Measurements from ENCODE around the gene TEX44. TPM values are rescaled to one million over a fixed set of nuclear protein-coding genes. Genes with fewer than 3 reads are reported as not detected.

The TEX44 gene
- total RNA-seq, 1 experiment from 2014 or later: not detected

DNA sequence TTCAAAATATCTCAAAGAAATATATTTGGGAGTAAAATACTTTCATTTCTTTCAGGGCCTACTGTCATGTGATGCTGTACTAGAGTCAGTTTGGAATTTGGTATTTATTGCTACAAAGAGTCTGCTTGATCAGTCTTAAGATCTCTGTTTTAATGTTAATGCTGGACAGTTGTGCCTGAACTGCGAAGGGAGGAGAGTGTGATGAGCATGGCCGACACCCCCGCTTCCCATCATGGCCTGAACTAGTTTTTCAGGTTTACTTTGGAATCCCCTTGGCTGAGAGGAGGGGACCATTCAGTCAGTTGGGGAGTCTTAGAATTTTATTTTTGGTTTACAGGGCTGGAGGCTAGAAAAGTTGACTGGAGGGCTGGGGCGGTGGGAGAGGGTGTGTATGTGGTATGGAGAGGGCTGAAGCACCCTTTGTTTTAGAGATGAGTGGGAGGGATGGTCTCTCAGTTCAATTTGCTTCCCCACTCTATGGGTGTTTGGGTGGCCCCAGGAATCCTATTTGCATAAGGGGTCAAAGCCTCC, 20.9 kb upstream of the TEX44 start:
- Histone ChIP-seq H2AFZ (ENCODE audit: low read depth, low read length, poor library complexity, severe bottlenecking) (no peak overlapping the region), H3K9me3 (ENCODE audit: control insufficient read depth in 1 of 2, insufficient read depth in 1 of 2, low read depth in 1 of 2, low read length in 2 of 2) (no peaks in the 10 kb centered on the region), H3K4me3 (replicated peaks in 1 of 2; ENCODE audit: low read depth in 1 of 2, low read length in 2 of 2) (no peak overlapping the region), H3K36me3 (ENCODE audit: control insufficient read depth in 1 of 2, insufficient read depth in 2 of 2, low read length in 2 of 2) (no peaks in the 10 kb centered on the region), H3K79me2 (ENCODE audit: insufficient read depth, low read length) (no peaks in the 10 kb centered on the region), H3K4me2 (ENCODE audit: low read length) (no peak overlapping the region), H3K9me2 (ENCODE audit: insufficient read depth) (no peaks in the 10 kb centered on the region), H3K4me1 (ENCODE audit: control insufficient read depth in 1 of 2, insufficient read depth in 2 of 2, low read length in 2 of 2) (no peaks in the 10 kb centered on the region), H4K20me1 (ENCODE audit: insufficient read depth) (no peaks in the 10 kb centered on the region), H3K27ac (ENCODE audit: low read depth, low read length) (no peak overlapping the region), H3K9ac (ENCODE audit: low read length) (no peak overlapping the region), H3K27me3 (ENCODE audit: insufficient read depth, low read length) (no peaks in the 10 kb centered on the region)
- POLR2A ChIA-PET: no interaction called here
- CTCF ChIA-PET: interaction anchor here (1.0 to 1.3 kb wide), 2 partner anchors 8 to 30 kb away, joined by 3 to 5 read pairs; no protein-coding TSS in a partner anchor
- BruUV-seq (replicated peaks): no TSS peak
- DNase-seq (ENCODE audit: low read depth, low spot score): no peak
- TF ChIP-seq SP1 (IDR thresholded peaks at IDR 0.05; ENCODE audit: low read depth) (no peak), POLR2AphosphoS5 (IDR thresholded peaks at IDR 0.05; ENCODE audit: low read depth, low read length) (no peak), YY1 (IDR thresholded peaks at IDR 0.05; ENCODE audit: extremely low read depth, insufficient replicate concordance, low read depth, low read length) (no peak), ZNF274 (IDR thresholded peaks at IDR 0.05; ENCODE audit: low read depth, low read length) (no peak)
- TF ChIP-seq, protein P1, sequence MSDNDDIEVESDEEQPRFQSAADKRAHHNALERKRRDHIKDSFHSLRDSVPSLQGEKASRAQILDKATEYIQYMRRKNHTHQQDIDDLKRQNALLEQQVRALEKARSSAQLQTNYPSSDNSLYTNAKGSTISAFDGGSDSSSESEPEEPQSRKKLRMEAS (IDR thresholded peaks at IDR 0.05): no peak
- TF ChIP-seq, protein P2, sequence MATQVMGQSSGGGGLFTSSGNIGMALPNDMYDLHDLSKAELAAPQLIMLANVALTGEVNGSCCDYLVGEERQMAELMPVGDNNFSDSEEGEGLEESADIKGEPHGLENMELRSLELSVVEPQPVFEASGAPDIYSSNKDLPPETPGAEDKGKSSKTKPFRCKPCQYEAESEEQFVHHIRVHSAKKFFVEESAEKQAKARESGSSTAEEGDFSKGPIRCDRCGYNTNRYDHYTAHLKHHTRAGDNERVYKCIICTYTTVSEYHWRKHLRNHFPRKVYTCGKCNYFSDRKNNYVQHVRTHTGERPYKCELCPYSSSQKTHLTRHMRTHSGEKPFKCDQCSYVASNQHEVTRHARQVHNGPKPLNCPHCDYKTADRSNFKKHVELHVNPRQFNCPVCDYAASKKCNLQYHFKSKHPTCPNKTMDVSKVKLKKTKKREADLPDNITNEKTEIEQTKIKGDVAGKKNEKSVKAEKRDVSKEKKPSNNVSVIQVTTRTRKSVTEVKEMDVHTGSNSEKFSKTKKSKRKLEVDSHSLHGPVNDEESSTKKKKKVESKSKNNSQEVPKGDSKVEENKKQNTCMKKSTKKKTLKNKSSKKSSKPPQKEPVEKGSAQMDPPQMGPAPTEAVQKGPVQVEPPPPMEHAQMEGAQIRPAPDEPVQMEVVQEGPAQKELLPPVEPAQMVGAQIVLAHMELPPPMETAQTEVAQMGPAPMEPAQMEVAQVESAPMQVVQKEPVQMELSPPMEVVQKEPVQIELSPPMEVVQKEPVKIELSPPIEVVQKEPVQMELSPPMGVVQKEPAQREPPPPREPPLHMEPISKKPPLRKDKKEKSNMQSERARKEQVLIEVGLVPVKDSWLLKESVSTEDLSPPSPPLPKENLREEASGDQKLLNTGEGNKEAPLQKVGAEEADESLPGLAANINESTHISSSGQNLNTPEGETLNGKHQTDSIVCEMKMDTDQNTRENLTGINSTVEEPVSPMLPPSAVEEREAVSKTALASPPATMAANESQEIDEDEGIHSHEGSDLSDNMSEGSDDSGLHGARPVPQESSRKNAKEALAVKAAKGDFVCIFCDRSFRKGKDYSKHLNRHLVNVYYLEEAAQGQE (IDR thresholded peaks at IDR 0.05; ENCODE audit: low read depth): no peak
- RAD21 ChIA-PET (ENCODE audit: low non-redundant PET in 1 of 2, low total read pairs in 2 of 2, uncharacterized antibody in 2 of 2, unreplicated experiment in 2 of 2): no interaction called here
- intact Hi-C loops (cut with micrococcal nuclease): no loop called here
- ATAC-seq: no peak
